Epithelial cell of proximal tubule (primary cell): ENCODE data around the gene PUS10. TPM values are rescaled to one million over a fixed set of nuclear protein-coding genes. Genes with fewer than 3 reads are reported as not detected.
A peak's percentile ranks its signal among the peaks of the same experiment; 100 is the strongest.

Experiments
- DNase-seq: peaks from one replicate; pipeline ENCODE4 v3.0.0-alpha.2; 2011; ENCODE audit warnings: low read depth
- H3K4me3 ChIP-seq: 2 replicates; pipeline ENCODE4 v1.5.1; 2011; ENCODE audit warnings: low read depth, mild to moderate bottlenecking, low read length
- CTCF ChIP-seq: conservative IDR thresholded peaks from 2 replicates; pipeline ENCODE4 v1.5.1; 2012; ENCODE audit warnings: low read depth, mild to moderate bottlenecking, low read length
- total RNA-seq: library from RNA; depleted of rRNA; stranded (reverse); fragments of >200 nt; gene quantifications from 2 replicates; pipeline ENCODE4 v1.2.3, GENCODE V29; 2015

PUS10 gene, protein sequence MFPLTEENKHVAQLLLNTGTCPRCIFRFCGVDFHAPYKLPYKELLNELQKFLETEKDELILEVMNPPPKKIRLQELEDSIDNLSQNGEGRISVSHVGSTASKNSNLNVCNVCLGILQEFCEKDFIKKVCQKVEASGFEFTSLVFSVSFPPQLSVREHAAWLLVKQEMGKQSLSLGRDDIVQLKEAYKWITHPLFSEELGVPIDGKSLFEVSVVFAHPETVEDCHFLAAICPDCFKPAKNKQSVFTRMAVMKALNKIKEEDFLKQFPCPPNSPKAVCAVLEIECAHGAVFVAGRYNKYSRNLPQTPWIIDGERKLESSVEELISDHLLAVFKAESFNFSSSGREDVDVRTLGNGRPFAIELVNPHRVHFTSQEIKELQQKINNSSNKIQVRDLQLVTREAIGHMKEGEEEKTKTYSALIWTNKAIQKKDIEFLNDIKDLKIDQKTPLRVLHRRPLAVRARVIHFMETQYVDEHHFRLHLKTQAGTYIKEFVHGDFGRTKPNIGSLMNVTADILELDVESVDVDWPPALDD
- total RNA-seq: 2.0 and 4.0 TPM in 2 replicates

DNA sequence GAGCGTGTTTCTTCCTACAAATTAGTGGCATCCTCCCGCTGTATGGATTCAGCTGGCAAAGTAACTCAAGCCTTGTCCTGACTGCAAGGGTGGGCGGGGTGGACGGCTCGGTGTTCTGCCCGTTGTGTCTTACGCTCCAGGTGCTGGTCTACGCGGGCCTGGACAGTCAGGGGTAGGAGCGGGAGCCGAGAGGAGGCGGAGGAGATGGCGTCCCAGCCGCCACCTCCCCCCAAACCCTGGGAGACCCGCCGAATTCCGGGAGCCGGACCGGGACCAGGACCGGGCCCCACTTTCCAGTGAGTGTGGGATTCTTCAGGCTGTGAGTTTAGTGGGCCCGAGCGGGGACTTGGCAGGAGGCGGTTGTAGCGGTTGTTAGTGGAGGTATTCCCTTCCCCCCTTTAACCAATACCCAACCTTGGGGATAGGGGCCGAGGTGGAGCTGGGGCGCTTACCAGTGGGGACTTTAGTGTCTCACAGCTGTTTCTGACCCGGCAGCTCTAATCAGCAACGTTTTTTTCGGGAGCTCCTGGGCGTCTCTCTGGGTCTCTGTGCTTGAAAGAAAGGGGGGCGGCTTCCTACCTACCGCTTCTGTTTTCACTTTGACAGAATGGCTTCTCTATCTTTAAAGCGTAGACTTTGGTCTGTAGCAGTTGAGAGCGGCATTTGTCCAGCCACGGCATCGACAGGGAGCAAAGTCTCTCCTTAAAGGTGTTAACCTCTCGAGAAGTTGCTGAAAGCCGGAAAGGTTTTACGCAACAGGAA is at the start of gene PUS10, which contains the start of gene PEX13:
PUS10 (minus strand) TSS at position 700 of the 762 bp plus-strand sequence. CDS start 6,365 bp downstream, outside the sequence.
PEX13 (plus strand) TSS at position 165 of the 762 bp plus-strand sequence; CDS start at position 205, 40 bp downstream.
- TF ChIP-seq CTCF: no peak
- DNase-seq: peak; percentile 63
- H3K4me3 ChIP-seq: peak within 1 kb of the TSS; percentile 93

- no peak for TF ChIP-seq CTCF
- H3K4me3 ChIP-seq: peak within 1 kb of the TSS; percentile 87
- DNase-seq: no peak
Observed at GRCh38 chr2:61065714-61066709, 48.0 kb upstream of the PUS10 start, which contains the start of gene SANBR. TSS of gene SANBR (plus strand) at chr2:61065871. CDS start at chr2:61070351, 4,480 bp downstream.

GRCh38 chr2:61059382-61059781 is 41.3 kb upstream of the PUS10 start:
- TF ChIP-seq CTCF: no peak
- H3K4me3 ChIP-seq: no peak overlapping the region
- DNase-seq: no peak

GRCh38 chr2:61057562-61057961 is 39.5 kb upstream of the PUS10 start:
- H3K4me3 ChIP-seq: no peak overlapping the region
- no peak for DNase-seq
- no peak for TF ChIP-seq CTCF

DNA sequence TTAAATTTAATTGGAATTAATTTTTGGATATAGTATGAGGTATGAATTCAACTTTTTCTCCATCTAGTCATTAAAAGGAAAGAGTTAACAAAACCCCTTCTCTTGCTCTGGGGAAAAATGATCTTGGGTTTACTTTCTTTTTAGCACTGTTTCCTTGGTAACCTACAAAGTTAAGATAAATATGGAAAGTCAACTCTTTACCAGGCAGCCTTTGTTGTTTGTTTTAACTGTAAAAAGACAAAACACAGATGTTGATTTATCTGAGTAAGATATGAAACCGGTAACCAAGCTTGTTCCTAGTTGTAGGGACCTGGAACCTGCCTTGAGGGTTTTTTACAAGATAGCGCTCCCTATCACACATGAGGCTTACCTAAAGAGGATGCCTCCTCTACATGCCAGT is 37.5 kb upstream of the PUS10 start:
- no peak overlapping the region for H3K4me3 ChIP-seq
- no peak for DNase-seq
- TF ChIP-seq CTCF: no peak

- no peak for DNase-seq
- no peak overlapping the region for H3K4me3 ChIP-seq
- TF ChIP-seq CTCF: no peak
Observed at GRCh38 chr2:61045999-61046398, 27.9 kb upstream of the PUS10 start.
